K562 (cell line): ENCODE measurements around the gene PLGLB2. TPM values are rescaled to one million over a fixed set of nuclear protein-coding genes. Genes with fewer than 3 reads are reported as not detected.

Experiments used
- polyA plus RNA-seq, 8 experiments: library from polyadenylated mRNA; depleted of rRNA in 4 of 8; stranded (reverse) in 5 of 8; unstranded in 3 of 8; fragments of >200 nt; fragmentation: Nextera tagmentation in 2 of 8; fragmentation: Illumina TruSeq in 1 of 8; extraction: Ambion mirVana in 2 of 8; extraction: Trizol in 1 of 8; gene quantifications; 2 replicates each; pipeline versions ENCODE4 v1.2.1 to v1.2.3, GENCODE V29; 2011 to 2014; ENCODE audit warnings: inconsistent platforms in 1 of 8, missing spikeins in 1 of 8
- total RNA-seq, 7 experiments: library from RNA; depleted of rRNA in 6 of 7; stranded (reverse); fragments of >200 nt in 6 of 7; fragmentation: Illumina TruSeq in 2 of 7; extraction: Trizol in 2 of 7; gene quantifications; 2 replicates each; pipeline versions ENCODE4 v1.2.1 to v1.2.3, GENCODE V29; 2011 to 2021; ENCODE audit warnings: low replicate concordance in 1 of 7

PLGLB2 gene
- total and polyA plus RNA-seq, 9 of the 15 experiments (the other 6 are each of a cell fraction or from before 2014, with no cell fraction given): 0.07 to 0.20 (median 0.14) TPM; not detected in 5

Other genes starting within 250 kb of the PLGLB2 start
- gene RGPD2, start 77.7 kb downstream of the PLGLB2 start, total RNA-seq (2014; rRNA removed): 4.1 and 4.7 TPM in 2 replicates
- gene RGPD2, start 77.7 kb downstream of the PLGLB2 start, total RNA-seq (2014; rRNA removed; fragmentation: Illumina TruSeq; extraction: Trizol): 8.4 and 9.2 TPM in 2 replicates
- gene RGPD2, start 77.7 kb downstream of the PLGLB2 start, total RNA-seq (2015; rRNA removed; fragmentation: Illumina TruSeq; extraction: Trizol): 6.6 and 10.3 TPM in 2 replicates
- 5.7 and 7.0 TPM in 2 replicates for gene RGPD2, start 77.7 kb downstream of the PLGLB2 start, total RNA-seq (2021)
- 7.3 and 15.3 TPM in 2 replicates for gene RGPD2, start 77.7 kb downstream of the PLGLB2 start, polyA plus RNA-seq (2011; rRNA removed)
- gene RGPD2, start 77.7 kb downstream of the PLGLB2 start, polyA plus RNA-seq (2014; fragmentation: Illumina TruSeq; extraction: Trizol): 3.7 and 4.9 TPM in 2 replicates
- 1 to 10 TPM; 1.3 to 2.1 TPM for gene RGPD2, start 77.7 kb downstream of the PLGLB2 start, polyA plus RNA-seq (2014; fragmentation: Nextera tagmentation; extraction: Ambion mirVana)
- 5.4 and 6.0 TPM in 2 replicates for gene RGPD2, start 77.7 kb downstream of the PLGLB2 start, polyA plus RNA-seq (2014; rRNA removed)